ENCODE measurements around the gene PTPRA. TPM values are rescaled to one million over a fixed set of nuclear protein-coding genes. Genes with fewer than 3 reads are reported as not detected.

Gene PTPRA
- total and polyA plus RNA-seq, 2 of the 4 experiments (the other 2 are of a cell fraction), result 35.0 to 50.0 TPM

DNA sequence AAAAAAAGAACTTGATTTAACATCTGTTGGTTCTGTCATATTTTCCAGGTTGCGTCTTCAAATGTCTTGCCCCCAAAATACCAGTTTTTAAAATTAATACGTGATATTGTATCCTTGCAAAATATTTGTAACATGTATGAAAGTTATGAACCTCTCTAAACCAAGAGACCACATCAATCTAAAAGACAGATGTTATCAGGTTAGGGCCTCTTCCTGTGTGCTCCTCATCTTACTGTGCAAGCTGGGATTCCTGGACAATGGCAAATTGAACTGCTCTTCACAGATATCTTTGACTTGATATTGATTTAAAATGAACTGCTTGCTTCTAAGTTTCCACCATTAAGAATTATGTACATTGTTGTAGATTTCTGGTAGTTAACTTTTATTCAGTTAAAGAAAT lies 47.5 kb upstream of the PTPRA start:
- POLR2A ChIA-PET (ENCODE audit: unreplicated experiment), result no interaction called here

More for the DNA sequence above, 47.5 kb upstream of the PTPRA start:
- no peak overlapping the region for H3K9ac ChIP-seq (ENCODE audit: low read depth, low read length)
- dilution Hi-C loops (cut with HindIII; ENCODE audit: low sequenced_read_pairs, unreplicated experiment), result no loop called here
- no peaks in the 10 kb centered on the region for H3K36me3 ChIP-seq (ENCODE audit: control insufficient read depth, insufficient read depth, low read length)
- no peaks in the 10 kb centered on the region for H4K20me1 ChIP-seq (ENCODE audit: insufficient read depth, low read length)
- no peak overlapping the region for H3K23ac ChIP-seq (ENCODE audit: low read depth, low read length)
- intact Hi-C loops (cut with micrococcal nuclease), result no loop called here
- H2AK9ac ChIP-seq (replicated peaks; ENCODE audit: low read depth, low read length, poor library complexity), result no peak overlapping the region
- no peaks in the 10 kb centered on the region for H3K79me1 ChIP-seq (ENCODE audit: low read depth in 1 of 2, low read length in 2 of 2)
- H3K9me3 ChIP-seq (ENCODE audit: control insufficient read depth, insufficient read depth, low read length), result no peaks in the 10 kb centered on the region
- no peak overlapping the region for H3K4ac ChIP-seq (ENCODE audit: low read depth, low read length)
- no peak for DNase-seq
- H4K91ac ChIP-seq (ENCODE audit: insufficient read depth, low read depth, low read length), result no peak overlapping the region
- WGBS, 2 experiments (ENCODE audit: extremely low coverage in 2 of 2, insufficient read length in 1 of 2), result no CpG with 5 or more reads among the region's 2 CpGs
- no peak overlapping the region for H3K18ac ChIP-seq (ENCODE audit: low read depth, low read length)
- H3K4me2 ChIP-seq (ENCODE audit: low read depth, low read length), result no peak overlapping the region
- no peak overlapping the region for H2AK5ac ChIP-seq (ENCODE audit: low read depth, low read length)
- H3K4me1 ChIP-seq (ENCODE audit: control insufficient read depth, insufficient read depth, low read length), result peaks cover 3% of the 10 kb centered on the region; the same call in 1 of the 2 replicates
- H4K5ac ChIP-seq (ENCODE audit: low read depth, low read length), result no peak overlapping the region
- in situ Hi-C loops (cut with MboI; ENCODE audit: low sequenced_read_pairs), result loop anchor here (25.0 kb wide), 1 partner anchor 313 kb away; the partner anchor contains the start of gene ZNF343
- H4K8ac ChIP-seq (ENCODE audit: low read depth in 2 of 2, low read length in 2 of 2), result no peak overlapping the region
- no peak overlapping the region for H3K4me3 ChIP-seq (ENCODE audit: insufficient read depth, low read depth, low read length)
- no peak overlapping the region for H2AFZ ChIP-seq (replicated peaks; ENCODE audit: low read length, poor library complexity)
- H2BK5ac ChIP-seq (ENCODE audit: low read depth, low read length, poor library complexity, severe bottlenecking), result no peak overlapping the region
- H2BK20ac ChIP-seq (ENCODE audit: low read depth, low read length), result no peak overlapping the region
- no peak overlapping the region for H2BK120ac ChIP-seq (ENCODE audit: low read depth, low read length)
- TF ChIP-seq RAD21 (IDR thresholded peaks at IDR 0.05; ENCODE audit: low read length), result no peak
- TF ChIP-seq SMC3 (IDR thresholded peaks at IDR 0.05; ENCODE audit: low read depth, low read length), result no peak
- TF ChIP-seq RFX5 (IDR thresholded peaks at IDR 0.05; ENCODE audit: low read depth, low read length), result no peak
- TF ChIP-seq, protein P1, sequence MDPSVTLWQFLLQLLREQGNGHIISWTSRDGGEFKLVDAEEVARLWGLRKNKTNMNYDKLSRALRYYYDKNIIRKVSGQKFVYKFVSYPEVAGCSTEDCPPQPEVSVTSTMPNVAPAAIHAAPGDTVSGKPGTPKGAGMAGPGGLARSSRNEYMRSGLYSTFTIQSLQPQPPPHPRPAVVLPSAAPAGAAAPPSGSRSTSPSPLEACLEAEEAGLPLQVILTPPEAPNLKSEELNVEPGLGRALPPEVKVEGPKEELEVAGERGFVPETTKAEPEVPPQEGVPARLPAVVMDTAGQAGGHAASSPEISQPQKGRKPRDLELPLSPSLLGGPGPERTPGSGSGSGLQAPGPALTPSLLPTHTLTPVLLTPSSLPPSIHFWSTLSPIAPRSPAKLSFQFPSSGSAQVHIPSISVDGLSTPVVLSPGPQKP (IDR thresholded peaks at IDR 0.05; ENCODE audit: borderline replicate concordance, low read depth, low read length), result no peak
- TF ChIP-seq MAZ (IDR thresholded peaks at IDR 0.05; ENCODE audit: borderline replicate concordance, low read depth, low read length), result no peak
- no peak for TF ChIP-seq POLR2A (IDR thresholded peaks at IDR 0.05; ENCODE audit: low read depth, low read length)
- TF ChIP-seq USF2 (IDR thresholded peaks at IDR 0.05; ENCODE audit: low read depth, low read length), result no peak
- TF ChIP-seq CEBPB (IDR thresholded peaks at IDR 0.05; ENCODE audit: low read depth, low read length), result no peak
- no peak for TF ChIP-seq BHLHE40 (IDR thresholded peaks at IDR 0.05; ENCODE audit: low read depth, low read length)
- no peak for TF ChIP-seq NFE2L2 (IDR thresholded peaks at IDR 0.05; ENCODE audit: low read depth, low read length)
- TF ChIP-seq MAFK (IDR thresholded peaks at IDR 0.05; ENCODE audit: low read depth, low read length), result no peak
- TF ChIP-seq, protein P2, sequence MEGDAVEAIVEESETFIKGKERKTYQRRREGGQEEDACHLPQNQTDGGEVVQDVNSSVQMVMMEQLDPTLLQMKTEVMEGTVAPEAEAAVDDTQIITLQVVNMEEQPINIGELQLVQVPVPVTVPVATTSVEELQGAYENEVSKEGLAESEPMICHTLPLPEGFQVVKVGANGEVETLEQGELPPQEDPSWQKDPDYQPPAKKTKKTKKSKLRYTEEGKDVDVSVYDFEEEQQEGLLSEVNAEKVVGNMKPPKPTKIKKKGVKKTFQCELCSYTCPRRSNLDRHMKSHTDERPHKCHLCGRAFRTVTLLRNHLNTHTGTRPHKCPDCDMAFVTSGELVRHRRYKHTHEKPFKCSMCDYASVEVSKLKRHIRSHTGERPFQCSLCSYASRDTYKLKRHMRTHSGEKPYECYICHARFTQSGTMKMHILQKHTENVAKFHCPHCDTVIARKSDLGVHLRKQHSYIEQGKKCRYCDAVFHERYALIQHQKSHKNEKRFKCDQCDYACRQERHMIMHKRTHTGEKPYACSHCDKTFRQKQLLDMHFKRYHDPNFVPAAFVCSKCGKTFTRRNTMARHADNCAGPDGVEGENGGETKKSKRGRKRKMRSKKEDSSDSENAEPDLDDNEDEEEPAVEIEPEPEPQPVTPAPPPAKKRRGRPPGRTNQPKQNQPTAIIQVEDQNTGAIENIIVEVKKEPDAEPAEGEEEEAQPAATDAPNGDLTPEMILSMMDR (conservative IDR thresholded peaks at IDR 0.05; ENCODE audit: low read depth, low read length), result no peak
- no peak for TF ChIP-seq FOS (IDR thresholded peaks at IDR 0.05; ENCODE audit: low read depth, low read length)
- TF ChIP-seq CHD1 (IDR thresholded peaks at IDR 0.05; ENCODE audit: low read depth, low read length), result no peak
- TF ChIP-seq RCOR1 (IDR thresholded peaks at IDR 0.05; ENCODE audit: insufficient replicate concordance, low read length), result no peak
- no peak for TF ChIP-seq MXI1 (IDR thresholded peaks at IDR 0.05; ENCODE audit: borderline replicate concordance, low read depth, low read length)
- H3K14ac ChIP-seq (replicated peaks; ENCODE audit: low read depth, low read length), result no peak overlapping the region
- CTCF ChIA-PET, result no interaction called here
- H3K56ac ChIP-seq (ENCODE audit: extremely low read depth, insufficient read depth, low read length), result no peak overlapping the region
- H3K27ac ChIP-seq (ENCODE audit: insufficient read depth, low read length), result no peak overlapping the region
- H3K27me3 ChIP-seq (ENCODE audit: control insufficient read depth, insufficient read depth, low read length), result no peaks in the 10 kb centered on the region; the same call in 1 of the 2 replicates
- no peak for ATAC-seq (ENCODE audit: low read depth)
- no peak overlapping the region for H2BK15ac ChIP-seq (ENCODE audit: low read depth, low read length)
- no TSS peak for BruUV-seq (replicated peaks)
- H3K9me1 ChIP-seq (ENCODE audit: insufficient read depth, low read length), result no peaks in the 10 kb centered on the region; the same call in 1 of the 2 replicates

Measured in IMR-90 (cell line).